ENCODE measurements around the gene PTPN21. TPM values are rescaled to one million over a fixed set of nuclear protein-coding genes. Genes with fewer than 3 reads are reported as not detected.
A peak's percentile ranks its signal among the peaks of the same experiment; 100 is the strongest.

The PTPN21 gene
- total and polyA plus RNA-seq, 2 experiments from 2014 or later = 8.1 to 16.3 TPM

DNA sequence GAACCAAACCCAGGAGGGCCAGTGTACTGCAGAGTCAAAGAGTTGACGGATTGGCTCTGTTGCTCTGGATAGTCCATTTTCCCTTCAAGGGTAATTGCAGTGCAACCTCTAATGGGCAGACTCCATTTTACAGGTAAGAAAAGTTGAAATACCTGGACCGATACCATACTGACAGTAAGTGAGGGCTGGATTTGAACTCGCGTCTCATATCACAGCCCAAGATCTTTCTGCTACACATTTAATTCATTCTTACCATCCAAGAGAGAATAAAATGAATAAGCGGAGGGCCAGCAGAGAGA lies 7.7 kb upstream of the PTPN21 start:
- 31% methylated on average over 5 of the region's 5 CpGs for WGBS (ENCODE audit: low lambda C conversion rate, missing lambda C conversion rate)
- H3K36me3 ChIP-seq (replicated peaks; ENCODE audit: insufficient read depth, low read depth) = no peaks in the 10 kb centered on the region
- TF ChIP-seq, protein P1, sequence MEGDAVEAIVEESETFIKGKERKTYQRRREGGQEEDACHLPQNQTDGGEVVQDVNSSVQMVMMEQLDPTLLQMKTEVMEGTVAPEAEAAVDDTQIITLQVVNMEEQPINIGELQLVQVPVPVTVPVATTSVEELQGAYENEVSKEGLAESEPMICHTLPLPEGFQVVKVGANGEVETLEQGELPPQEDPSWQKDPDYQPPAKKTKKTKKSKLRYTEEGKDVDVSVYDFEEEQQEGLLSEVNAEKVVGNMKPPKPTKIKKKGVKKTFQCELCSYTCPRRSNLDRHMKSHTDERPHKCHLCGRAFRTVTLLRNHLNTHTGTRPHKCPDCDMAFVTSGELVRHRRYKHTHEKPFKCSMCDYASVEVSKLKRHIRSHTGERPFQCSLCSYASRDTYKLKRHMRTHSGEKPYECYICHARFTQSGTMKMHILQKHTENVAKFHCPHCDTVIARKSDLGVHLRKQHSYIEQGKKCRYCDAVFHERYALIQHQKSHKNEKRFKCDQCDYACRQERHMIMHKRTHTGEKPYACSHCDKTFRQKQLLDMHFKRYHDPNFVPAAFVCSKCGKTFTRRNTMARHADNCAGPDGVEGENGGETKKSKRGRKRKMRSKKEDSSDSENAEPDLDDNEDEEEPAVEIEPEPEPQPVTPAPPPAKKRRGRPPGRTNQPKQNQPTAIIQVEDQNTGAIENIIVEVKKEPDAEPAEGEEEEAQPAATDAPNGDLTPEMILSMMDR (IDR thresholded peaks at IDR 0.05; ENCODE audit: poor library complexity) = no peak
- TF ChIP-seq EZH2phosphoT487 (IDR thresholded peaks at IDR 0.05; ENCODE audit: low read depth, severe bottlenecking, unreplicated experiment) (no peak), EZH2 (IDR thresholded peaks at IDR 0.05; ENCODE audit: borderline replicate concordance) (no peak)
- peaks cover 40% of the 10 kb centered on the region for H3K79me2 ChIP-seq
- no peaks in the 10 kb centered on the region for H3K9me2 ChIP-seq (replicated peaks; ENCODE audit: insufficient read depth)
- no peak for DNase-seq (ENCODE audit: low spot score)
- H3K4me1 ChIP-seq (ENCODE audit: insufficient read depth) = peaks cover 13% of the 10 kb centered on the region
- peak overlapping the region; percentile 91 for H2AFZ ChIP-seq
- H3K4me2 ChIP-seq = peak overlapping the region; percentile 92
- H4K20me1 ChIP-seq (ENCODE audit: insufficient read depth, poor library complexity, severe bottlenecking) = peaks cover 21% of the 10 kb centered on the region
- peak overlapping the region; percentile 82 for H3K4me3 ChIP-seq
- no peaks in the 10 kb centered on the region for H3K27me3 ChIP-seq
- no peaks in the 10 kb centered on the region for H3K9me3 ChIP-seq (ENCODE audit: low read depth)
- no peak overlapping the region for H3K27ac ChIP-seq

DNA sequence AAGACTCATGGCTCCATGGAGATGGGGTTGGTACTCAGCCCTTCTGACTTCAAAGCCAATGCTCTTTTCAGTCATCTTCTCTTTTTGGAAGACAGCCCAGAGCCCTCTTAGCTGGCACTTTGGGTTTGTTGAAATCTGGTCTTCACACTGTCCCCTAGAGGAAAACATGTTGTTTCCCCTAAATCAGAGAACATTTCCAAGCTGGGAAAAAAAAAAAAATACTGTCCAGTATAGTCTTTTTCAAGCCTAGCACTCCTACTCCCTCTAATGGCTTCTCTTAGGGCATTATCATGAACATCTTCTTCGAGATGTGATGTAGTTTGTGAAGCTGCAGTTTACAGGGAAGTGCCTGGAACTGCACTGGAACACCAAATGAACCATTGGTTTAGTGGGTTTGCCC lies 5.0 kb upstream of the PTPN21 start:
- H2AFZ ChIP-seq = no peak overlapping the region
- 0% methylated on average over 1 of the region's 1 CpG for WGBS (ENCODE audit: low lambda C conversion rate, missing lambda C conversion rate)

DNA sequence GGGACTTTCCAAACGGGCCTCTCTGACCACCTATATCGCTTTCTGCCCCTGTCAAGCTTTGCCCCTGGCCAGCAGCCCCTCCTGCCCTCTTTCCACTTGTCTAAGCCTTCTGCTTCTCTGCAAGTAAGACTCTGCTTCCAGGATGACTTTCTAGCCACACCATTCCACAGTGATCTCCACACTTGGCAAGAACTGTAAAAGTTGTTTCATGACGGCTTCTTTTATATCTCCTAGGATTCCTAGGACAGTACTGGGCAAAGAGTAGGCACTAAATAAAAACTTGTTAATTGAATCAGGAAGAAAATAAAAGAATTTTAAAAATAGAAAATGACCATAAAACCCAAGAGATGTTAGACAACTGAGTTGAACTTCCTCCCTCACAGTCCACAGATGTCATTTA lies 1.8 kb upstream of the PTPN21 start:
- Histone ChIP-seq H3K4me2 (no peak overlapping the region), H4K20me1 (ENCODE audit: insufficient read depth, poor library complexity, severe bottlenecking) (peaks cover 4% of the 10 kb centered on the region), H3K4me1 (ENCODE audit: insufficient read depth) (peaks cover 11% of the 10 kb centered on the region), H3K36me3 (replicated peaks; ENCODE audit: insufficient read depth, low read depth) (no peaks in the 10 kb centered on the region), H3K9me2 (replicated peaks; ENCODE audit: insufficient read depth) (no peaks in the 10 kb centered on the region), H3K9me3 (ENCODE audit: low read depth) (no peaks in the 10 kb centered on the region), H3K27ac (no peak overlapping the region), H3K79me2 (peaks cover 27% of the 10 kb centered on the region), H3K27me3 (no peaks in the 10 kb centered on the region), H3K4me3 (no peak overlapping the region), H2AFZ (no peak overlapping the region)
- TF ChIP-seq, protein P1 (IDR thresholded peaks at IDR 0.05; ENCODE audit: poor library complexity) = no peak
- TF ChIP-seq EZH2phosphoT487 (IDR thresholded peaks at IDR 0.05; ENCODE audit: low read depth, severe bottlenecking, unreplicated experiment) = no peak
- TF ChIP-seq EZH2 (IDR thresholded peaks at IDR 0.05; ENCODE audit: borderline replicate concordance) = no peak
- DNase-seq (ENCODE audit: low spot score) = no peak
- WGBS (ENCODE audit: low lambda C conversion rate, missing lambda C conversion rate) = 39% methylated on average over 3 of the region's 3 CpGs

More for the DNA sequence above, 5.0 kb upstream of the PTPN21 start:
- DNase-seq (ENCODE audit: low spot score) = peak; percentile 49
- Histone ChIP-seq H4K20me1 (ENCODE audit: insufficient read depth, poor library complexity, severe bottlenecking) (peaks cover 15% of the 10 kb centered on the region), H3K9me2 (replicated peaks; ENCODE audit: insufficient read depth) (no peaks in the 10 kb centered on the region), H3K4me3 (no peak overlapping the region), H3K9me3 (ENCODE audit: low read depth) (no peaks in the 10 kb centered on the region), H3K79me2 (peaks cover 18% of the 10 kb centered on the region), H3K27me3 (no peaks in the 10 kb centered on the region), H3K4me2 (no peak overlapping the region), H3K27ac (no peak overlapping the region), H3K36me3 (replicated peaks; ENCODE audit: insufficient read depth, low read depth) (no peaks in the 10 kb centered on the region), H3K4me1 (ENCODE audit: insufficient read depth) (peaks cover 11% of the 10 kb centered on the region)
- TF ChIP-seq, protein P1 (IDR thresholded peaks at IDR 0.05; ENCODE audit: poor library complexity) = peak; percentile 58
- TF ChIP-seq EZH2phosphoT487 (IDR thresholded peaks at IDR 0.05; ENCODE audit: low read depth, severe bottlenecking, unreplicated experiment) = no peak
